Stimulated activated CD4-positive, alpha-beta T cell treated with anti-CD3 and anti-CD28 coated beads, Interleukin-2, amount 100 ng/mL, for 4 hours (primary cell): ENCODE data around the gene ALDH3B1.

Experiments
- DNase-seq: peaks from one replicate; pipeline ENCODE4 v3.0.0-alpha.2; 2020; ENCODE audit warnings: low read depth

Gene ALDH3B1

DNA sequence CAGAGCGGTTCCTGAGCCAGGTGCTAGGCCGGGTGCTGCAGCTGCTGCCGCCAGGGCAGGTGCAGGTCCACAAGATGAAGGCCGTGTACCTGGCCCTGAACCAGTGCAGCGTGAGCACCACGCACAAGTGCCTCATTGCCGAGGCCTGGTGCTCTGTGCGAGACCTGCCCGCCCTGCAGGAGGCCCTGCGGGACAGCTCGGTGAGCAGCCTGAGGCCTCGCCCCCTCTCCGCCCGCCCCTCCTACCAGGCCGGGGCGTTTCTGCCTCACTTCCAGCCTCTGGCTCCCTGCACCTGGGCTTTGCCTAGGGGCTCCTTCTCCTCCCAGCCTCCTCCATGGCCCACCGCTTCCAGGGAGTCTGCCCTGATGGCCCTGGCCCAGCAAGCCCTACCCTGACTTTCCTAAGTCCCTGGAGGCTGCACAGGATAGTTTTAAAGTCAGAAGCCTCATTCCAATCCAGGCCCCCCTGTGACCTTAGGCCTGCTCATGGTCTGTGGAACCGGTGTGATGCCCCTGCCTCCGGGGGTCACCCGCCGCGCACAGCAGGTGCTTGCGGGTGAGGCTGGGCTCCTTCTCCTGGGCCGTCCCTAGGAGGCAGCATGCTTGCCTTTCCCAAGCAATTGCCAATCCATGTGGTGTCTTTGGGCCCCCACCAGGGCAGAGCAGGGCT is 34.2 kb downstream of the ALDH3B1 start:
- no peak for DNase-seq

DNA sequence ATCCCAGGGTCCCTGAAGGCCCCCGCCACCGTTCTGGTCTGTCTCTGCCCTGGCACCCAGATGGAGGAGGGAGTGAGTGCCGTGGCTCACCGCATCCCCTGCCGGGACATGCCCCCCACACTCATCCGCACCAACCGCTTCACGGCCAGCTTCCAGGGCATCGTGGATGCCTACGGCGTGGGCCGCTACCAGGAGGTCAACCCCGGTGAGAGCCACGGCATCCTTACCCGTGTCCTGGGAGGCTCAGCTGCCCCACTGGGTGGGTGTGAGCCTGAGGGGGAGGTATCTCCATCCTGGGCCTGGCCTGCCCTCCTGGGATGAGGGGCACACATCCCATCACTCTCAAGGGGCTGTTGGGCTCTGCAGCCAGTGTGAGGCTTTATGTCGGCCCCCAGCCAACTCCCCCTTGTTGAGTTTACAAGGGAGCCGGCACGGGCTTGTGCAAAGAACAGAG is 34.8 kb downstream of the ALDH3B1 start:
- DNase-seq = no peak

DNA sequence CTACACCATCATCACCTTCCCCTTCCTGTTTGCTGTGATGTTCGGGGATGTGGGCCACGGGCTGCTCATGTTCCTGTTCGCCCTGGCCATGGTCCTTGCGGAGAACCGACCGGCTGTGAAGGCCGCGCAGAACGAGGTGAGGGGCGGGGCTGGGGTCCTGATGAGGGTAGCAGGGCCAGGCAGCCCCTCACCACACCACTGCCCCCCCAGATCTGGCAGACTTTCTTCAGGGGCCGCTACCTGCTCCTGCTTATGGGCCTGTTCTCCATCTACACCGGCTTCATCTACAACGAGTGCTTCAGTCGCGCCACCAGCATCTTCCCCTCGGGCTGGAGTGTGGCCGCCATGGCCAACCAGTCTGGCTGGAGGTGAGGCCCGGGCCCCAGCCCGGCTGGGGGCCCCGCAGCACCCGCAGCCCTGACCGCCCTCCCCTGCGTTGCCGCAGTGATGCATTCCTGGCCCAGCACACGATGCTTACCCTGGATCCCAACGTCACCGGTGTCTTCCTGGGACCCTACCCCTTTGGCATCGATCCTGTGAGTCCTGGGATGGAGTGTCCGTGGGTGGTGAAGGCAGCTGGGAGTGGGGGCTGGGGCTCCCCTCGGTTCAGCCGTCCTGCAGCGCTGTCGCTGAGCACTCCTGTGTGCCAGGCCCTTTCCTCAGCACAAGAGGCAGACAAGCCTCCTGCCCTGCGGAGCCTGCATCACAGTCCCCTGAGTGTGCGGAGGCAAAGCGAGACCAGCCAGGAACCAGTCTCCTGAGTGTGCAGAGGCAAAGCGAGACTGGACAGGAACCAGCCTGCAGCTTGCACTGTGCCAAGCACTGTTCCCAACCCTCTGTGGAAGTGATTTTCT is 37.5 kb downstream of the ALDH3B1 start:
- no peak for DNase-seq

DNA sequence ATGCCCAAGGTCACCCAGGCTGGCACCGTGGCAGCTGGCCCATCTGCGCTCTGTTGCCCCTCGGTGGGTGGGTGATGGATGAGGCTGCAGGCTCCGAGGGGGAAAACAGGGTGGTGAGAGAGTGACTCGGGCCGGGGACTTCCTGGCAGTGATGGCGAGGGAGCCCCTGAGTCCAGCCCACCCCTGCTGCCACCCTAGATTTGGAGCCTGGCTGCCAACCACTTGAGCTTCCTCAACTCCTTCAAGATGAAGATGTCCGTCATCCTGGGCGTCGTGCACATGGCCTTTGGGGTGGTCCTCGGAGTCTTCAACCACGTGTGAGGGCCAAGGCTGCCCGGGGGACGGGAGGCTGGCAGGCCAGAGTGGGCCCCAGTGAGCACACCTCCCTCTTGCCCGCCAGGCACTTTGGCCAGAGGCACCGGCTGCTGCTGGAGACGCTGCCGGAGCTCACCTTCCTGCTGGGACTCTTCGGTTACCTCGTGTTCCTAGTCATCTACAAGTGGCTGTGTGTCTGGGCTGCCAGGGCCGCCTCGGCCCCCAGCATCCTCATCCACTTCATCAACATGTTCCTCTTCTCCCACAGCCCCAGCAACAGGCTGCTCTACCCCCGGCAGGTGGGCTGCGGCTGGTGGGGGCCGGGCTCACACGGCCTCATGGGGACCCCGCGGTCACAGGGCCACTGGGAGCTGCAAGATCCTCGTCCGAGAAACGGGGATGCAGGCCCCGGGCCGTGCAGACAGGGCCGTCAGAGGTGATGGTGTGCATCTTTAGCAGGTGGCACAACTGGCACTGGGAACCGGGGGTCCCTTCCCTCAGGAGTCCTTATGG is 38.8 kb downstream of the ALDH3B1 start:
- no peak for DNase-seq

DNA sequence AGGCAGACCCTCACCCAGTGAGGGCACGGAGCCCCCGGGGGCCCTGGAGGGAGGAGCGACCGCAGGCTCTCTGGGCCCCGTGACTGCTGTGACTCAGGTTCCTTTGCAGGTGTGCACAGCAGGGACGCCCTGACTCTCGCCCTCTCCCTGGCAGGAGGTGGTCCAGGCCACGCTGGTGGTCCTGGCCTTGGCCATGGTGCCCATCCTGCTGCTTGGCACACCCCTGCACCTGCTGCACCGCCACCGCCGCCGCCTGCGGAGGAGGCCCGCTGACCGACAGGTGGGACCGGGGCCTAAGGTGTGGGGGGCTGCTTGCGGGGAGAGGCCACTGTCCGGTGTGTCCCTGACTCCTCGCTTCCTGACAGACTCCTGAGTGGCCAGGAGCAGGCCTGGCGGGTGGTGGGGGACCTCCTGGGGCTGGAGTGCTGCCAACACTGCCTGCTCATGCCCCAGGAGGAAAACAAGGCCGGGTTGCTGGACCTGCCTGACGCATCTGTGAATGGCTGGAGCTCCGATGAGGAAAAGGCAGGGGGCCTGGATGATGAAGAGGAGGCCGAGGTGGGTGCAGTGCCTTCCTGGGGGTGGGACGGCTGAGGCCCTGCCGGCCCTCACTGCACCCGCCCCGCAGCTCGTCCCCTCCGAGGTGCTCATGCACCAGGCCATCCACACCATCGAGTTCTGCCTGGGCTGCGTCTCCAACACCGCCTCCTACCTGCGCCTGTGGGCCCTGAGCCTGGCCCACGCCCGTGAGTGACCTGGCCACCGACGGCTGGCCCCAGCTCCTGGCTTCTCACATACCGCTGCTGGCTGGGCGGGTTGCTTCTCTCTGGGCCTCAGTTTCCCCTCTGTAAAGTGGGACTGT is 39.6 kb downstream of the ALDH3B1 start:
- no peak for DNase-seq

DNA sequence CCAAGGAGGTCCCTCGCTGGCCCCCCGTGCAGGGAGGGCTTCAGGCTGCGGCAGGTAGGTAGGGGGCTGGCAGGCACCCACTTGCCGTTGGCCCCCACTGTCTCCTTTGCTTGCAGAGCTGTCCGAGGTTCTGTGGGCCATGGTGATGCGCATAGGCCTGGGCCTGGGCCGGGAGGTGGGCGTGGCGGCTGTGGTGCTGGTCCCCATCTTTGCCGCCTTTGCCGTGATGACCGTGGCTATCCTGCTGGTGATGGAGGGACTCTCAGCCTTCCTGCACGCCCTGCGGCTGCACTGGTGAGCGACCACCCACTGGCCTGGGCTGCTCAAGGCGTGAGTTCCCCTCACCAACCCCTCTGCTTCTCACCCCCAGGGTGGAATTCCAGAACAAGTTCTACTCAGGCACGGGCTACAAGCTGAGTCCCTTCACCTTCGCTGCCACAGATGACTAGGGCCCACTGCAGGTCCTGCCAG is 40.3 kb downstream of the ALDH3B1 start:
- DNase-seq = no peak

DNA sequence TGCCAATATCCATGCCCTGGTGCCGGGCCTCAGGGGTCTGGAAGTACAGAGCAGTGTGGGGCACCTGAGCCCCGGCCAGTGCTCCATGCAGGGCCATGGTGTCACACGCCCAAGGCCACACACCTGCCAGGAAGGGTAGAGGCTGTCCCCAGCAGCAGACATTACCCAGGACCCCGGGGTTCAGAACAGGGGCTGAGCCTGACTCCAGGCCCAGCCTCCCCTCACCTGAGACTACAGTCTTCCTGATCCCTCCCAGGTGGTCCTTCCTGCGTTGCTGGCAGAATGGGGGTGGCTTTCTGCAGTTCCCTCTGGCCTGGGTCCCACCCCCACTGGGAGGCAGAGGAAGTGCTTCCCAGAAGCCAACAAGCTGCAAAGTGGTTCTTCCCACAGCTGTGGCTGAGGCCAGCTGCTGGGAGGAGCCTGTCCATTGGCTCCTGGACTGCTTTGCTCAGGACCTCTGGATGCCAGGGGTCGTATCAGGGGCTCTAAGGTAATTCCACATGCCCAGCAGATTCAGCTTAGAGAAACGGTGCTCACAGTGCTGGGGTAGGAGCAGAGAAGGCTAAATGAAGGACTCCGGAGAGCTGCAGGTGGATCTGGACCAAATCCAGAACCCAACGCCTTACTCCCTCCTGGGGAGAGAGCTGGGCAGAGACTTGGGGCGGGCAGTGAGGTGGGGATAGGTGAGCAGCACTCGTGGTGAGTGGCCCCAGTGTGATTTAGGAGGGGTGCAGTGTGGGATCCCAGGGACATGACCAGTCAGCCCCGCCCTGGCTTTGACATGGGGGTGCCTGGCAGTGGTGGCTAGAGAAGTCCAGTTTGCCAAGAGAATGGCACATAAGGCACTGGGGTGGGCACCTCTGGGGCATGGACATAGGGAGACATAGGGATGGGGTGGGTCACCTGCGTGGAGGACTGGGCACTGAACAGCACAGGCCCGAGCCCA is 41.3 kb downstream of the ALDH3B1 start:
- DNase-seq = no peak

DNA sequence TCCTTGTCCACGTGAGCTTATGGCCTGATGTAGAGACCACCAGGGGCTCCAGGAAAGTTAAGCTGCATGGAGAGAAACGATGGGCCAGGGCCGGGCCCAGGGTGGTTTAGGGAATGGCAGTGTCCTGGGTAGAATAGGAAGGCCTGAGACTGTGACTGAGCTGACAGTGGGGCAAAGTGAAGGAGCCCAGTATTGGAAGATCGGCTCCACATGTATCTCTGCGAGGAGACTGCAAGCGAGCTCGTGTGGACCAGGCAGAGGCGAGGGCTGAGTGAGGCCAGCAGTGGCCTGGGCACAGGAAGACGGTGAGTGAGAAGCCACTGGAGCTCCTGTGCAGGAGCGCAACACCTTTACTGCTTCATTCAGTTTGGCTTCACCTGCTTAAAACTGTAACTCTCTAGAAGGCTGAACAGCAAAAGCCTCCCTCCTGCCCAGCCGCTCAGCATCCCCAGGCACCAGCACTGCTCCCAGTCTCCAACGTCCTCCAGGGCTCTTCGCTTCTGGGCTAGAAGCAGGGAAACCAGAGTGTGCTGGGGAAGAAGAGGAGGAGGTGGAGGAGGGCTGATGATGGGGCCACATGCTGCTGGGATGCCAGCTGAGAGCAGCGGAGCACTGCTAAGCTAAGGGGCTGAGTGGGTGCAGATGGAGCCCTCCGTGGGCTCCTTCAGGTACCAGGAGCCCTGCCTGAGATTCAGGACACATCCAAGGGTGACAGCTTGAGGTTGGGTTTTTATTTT is 42.2 kb downstream of the ALDH3B1 start:
- no peak for DNase-seq

DNA sequence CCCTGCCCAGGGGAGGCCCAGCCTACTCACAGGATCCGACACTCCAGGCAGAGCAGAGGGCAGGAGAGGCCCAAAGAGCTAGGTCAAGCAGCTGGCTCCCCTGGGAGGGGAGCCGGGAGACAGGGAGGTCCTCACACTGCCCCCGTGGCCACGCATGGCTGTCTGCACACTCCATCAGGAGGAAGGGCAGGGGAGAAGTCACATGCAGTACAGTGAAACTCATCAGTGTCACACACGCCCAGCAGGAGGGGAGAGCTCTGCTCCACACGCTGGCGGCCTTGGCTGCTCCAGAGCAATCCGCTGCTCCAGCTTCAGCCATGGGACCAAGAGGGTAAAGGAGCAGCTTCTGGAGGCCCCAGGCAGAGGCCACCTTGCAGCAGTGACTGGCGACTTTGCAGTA is 43.0 kb downstream of the ALDH3B1 start:
- no peak for DNase-seq

DNA sequence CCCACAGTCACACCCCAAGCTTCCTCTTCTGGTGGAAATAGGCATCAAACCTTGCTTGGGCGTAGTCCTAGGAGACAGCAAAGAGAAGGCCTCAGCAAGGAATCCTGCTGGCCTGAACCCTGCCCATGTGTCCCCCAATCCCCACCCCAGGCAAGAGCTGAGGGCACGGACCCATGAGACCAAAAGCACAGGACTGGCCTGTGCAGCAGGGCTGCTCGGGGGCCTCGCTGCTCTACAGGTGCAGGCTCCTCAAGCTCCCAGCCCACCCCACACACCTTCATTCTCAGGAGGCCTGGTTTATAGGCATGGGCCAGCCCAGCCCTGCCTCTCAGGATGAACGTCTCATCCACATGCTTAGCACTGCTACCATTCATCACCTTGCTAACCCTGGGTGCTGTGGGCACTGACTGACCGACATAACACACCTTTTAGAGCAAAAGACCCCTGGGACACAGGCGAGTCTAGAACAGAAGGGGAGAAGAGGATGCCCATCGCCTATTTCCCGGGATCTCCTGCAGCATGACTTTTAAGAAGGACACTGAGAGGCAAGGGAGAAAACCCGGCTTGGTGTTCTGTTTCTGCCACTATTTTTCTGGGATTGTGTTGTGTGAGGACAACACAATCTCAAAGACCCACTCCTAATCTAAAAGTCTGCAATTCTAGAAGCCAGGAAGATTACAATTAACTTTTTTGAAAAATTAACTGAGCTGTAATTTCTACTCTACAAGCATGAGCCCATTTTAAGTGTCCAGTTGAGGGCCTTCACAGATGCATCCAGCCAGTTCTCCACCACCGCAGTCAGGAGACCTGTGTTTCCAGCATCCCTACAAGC is 44.1 kb downstream of the ALDH3B1 start:
- no peak for DNase-seq

DNA sequence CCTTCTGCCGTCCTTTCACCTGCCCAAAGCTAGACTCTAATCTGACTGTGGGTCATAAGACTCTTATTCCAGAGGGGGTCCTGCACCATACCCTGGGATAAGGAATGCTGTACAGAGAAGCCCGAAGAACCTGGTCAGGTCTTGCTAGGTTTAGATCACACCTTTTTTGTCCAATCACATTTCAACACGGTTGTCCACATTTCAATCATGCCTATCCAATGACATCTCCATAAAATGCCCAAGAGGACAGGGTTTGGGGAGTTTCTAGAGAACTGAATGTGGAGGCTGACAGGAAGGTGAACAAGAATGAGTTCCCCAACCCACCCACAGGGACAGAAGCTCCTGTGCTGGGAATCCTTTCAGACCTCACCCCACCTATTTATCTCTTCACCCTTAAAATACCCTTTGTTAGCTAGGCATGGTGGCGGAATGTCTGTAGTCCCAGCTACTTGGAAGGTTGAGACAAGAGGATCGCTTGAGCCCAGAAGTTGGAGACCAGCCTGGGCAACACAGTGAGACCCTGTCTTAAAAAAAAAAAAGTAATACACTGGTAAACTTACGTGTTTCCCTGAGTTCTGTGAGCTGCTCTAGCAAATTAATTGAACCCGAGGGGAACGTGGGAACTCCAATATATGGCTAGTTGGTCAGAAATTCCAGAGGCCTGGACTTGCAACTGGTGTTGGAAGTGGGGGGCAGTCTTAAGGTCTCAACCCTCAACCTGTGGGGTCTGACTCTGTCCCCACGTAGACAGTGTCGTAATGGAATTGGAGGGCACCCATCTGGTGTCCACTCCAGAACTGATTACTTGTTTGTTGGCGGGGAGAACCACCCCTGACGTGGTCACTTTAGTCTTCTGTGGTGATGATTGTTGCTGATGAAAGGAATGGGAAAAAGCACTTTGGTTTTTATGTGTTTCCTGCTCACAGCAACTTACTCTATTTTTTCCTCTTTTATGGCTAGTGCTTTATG is 46.5 kb downstream of the ALDH3B1 start:
- DNase-seq = no peak

DNA sequence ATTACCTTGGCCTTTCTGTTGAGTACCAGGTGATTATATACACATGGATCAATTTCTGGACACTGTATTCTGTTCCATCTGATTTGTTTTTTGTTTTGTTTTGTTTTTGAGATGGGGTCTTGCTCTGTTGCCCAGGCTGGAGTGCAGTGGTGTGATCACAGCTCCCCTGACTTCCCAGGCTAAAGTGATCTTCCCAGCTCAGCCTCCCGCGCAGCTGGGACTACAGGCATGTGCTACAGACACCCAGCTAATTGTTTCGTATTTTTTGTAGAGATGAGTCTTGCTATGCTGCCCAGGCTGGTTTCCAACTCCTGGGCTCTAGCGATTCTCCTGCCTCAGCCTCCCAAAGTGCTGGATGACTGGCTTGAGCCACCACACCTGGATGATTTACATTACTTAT is 47.7 kb downstream of the ALDH3B1 start:
- DNase-seq = no peak

DNA sequence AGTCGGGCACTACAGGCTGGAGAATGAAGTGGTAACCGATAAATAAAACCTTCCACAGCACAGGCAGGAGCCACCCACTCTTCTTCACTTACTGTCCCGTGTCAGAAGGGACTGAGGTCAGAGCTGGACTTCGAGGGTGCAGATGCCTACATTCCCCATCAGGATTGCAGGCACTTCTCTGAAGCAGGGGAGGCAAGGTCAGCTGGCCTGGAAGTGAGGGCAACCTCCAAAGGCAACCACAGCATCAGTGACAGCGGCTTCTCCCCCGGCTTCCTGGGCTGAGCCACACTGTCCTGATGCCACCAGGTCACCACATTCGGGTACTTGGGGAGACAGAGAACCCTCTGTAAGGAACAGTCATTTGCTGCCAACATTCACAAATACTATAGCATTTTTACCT is 51.4 kb downstream of the ALDH3B1 start:
- no peak for DNase-seq

DNA sequence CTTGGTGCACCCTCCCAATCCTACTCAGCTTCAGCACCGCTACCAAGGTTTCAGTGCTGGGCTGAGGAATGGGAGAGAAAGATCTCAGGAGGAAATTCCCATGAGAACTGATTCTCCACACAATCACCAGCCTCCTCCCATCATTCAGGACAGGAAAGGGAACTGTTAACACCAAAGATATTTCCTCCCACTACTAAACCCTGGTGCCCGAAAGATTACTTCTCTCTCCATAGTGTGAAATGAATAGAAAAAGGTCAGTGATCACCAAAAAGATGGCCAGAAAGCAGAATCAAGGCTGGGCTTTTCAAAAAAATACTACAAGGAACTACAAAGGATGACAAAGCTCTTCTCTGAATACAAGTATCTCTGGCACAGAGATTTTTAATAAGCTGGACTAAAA is 54.8 kb downstream of the ALDH3B1 start:
- DNase-seq = no peak

DNA sequence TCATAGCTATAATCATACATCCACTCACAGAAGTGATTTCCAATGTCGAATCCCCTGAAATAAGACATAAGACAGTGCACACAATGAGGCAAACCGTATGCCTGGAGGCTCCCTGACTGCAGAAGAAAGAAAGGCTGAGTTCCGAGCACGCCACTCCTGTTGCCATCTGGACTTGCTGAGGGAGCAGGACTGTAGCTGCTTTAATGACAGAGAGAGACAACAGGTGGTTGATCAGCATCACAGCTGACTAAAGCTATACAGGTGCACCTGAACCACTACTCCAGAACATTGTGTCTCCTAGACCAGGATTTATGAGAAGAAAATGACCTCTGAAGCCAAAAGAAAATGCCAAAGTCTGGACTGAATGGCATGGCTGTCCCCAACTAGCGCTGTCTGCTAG is 55.7 kb downstream of the ALDH3B1 start:
- DNase-seq = no peak

DNA sequence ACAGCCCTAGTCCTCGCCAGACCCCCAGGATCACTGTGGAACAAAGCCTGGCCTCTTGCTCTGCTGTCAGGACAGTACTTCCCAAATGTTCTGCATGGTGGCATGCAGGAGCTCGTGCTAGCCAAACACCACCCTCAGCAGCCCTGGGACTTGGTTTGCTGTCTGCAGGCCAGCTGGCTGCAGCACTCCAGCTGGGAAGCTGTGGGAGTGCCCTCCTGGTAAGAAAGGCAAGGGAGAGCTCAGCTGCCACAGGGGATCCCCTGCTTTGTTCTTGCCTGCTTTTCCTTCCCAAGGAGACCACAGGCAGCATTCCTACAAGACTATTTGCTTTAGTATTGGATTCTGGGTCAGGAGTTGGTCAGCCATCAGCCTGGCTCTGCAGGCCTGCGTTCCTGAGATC is 56.6 kb downstream of the ALDH3B1 start:
- DNase-seq = no peak

DNA sequence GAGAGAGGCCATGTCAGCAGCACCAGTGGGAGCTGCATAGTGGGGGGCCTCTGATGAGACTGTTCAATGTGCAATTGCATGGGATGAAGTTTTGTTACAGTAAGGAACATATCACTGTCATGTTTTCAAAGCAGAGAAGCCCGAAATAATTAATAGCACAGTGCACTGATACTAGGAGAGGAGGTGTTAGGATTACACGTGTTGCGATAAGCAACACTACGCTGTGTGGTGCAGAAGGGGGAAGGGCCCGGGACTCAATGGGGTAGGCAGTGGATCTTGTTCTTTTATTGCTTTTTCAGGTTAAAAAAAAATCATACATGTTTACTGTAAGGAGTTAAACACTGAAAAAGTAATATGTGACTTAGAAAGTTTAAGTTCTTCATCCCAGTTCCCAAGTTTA is 57.9 kb downstream of the ALDH3B1 start:
- DNase-seq = no peak
